ENCODE results near the gene CAPN7. TPM values are rescaled to one million over a fixed set of nuclear protein-coding genes. Genes with fewer than 3 reads are reported as not detected.

The CAPN7 gene
- total and polyA plus RNA-seq, 2 donors = 25.5 to 31.4 TPM

DNA sequence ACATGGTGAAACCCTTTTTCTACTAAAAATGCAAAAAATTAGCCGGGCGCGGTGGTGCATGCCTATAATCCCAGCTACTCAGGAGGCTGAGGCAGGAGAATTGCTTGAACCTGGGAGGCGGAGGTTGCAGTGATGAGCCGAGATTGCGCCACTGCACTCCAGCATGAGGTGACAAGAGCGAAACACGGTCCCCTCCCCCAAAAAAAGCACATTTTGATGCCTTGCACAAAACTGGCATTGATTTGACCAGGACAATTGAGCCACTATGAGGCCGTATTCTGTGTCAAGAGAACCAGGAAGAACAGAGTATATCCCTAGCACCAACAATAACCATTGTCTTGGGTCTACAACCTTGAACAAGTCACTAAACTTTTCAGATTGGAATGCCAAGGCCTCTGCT is 75.8 kb downstream of the CAPN7 start:
- no peaks in the 10 kb centered on the region for H3K9me3 ChIP-seq (ENCODE audit: control insufficient read depth in 2 of 2, insufficient read depth in 1 of 2, low read length in 1 of 2)
- 98% methylated on average over 9 of the region's 9 CpGs for WGBS
- peaks cover 24 to 66% of the 10 kb centered on the region in 2 donors for H3K4me1 ChIP-seq (ENCODE audit: control insufficient read depth in 2 of 2, insufficient read depth in 2 of 2, low read length in 2 of 2)
- H3K27me3 ChIP-seq (ENCODE audit: control insufficient read depth in 2 of 2, insufficient read depth in 1 of 2, low read length in 1 of 2) = no peaks in the 10 kb centered on the region
- no peak overlapping the region for H3K4me3 ChIP-seq (ENCODE audit: low read length in 2 of 2)
- no peak overlapping the region for H3K27ac ChIP-seq (ENCODE audit: low read depth in 1 of 2, low read length in 1 of 2)
- DNase-seq (ENCODE audit: low read depth in 6 of 9, low spot score in 9 of 9) = no peak
- H3K36me3 ChIP-seq (ENCODE audit: control insufficient read depth in 2 of 2, insufficient read depth in 2 of 2, low read length in 1 of 2) = no peaks in the 10 kb centered on the region

DNA sequence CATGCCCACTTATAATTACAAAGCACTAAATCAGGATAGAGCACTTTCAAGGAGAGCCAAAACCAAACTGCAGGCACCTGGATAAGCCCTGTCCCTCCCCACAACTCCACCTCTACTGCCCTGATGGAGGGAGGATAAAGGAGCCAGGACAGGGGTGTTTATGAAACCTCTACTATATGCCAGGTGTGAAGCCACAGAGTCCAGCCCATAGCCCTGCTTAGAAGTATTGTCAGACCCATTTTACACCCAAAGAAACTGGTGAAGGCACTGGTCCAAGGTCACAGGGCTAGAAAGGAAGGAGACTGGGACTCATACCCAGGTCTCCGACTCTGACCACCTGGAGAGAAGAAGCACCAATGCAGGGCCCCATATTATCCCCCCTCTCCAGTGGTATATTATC is 77.7 kb downstream of the CAPN7 start:
- DNase-seq (ENCODE audit: low read depth in 6 of 9, low spot score in 9 of 9) = no peak
- Histone ChIP-seq H3K27me3 (ENCODE audit: control insufficient read depth in 2 of 2, insufficient read depth in 1 of 2, low read length in 1 of 2) (no peaks in the 10 kb centered on the region), H3K4me1 (ENCODE audit: control insufficient read depth in 2 of 2, insufficient read depth in 2 of 2, low read length in 2 of 2) (peaks cover 17 to 48% of the 10 kb centered on the region in 2 donors), H3K27ac (ENCODE audit: low read depth in 1 of 2, low read length in 1 of 2) (no peak overlapping the region), H3K36me3 (ENCODE audit: control insufficient read depth in 2 of 2, insufficient read depth in 2 of 2, low read length in 1 of 2) (no peaks in the 10 kb centered on the region), H3K4me3 (ENCODE audit: low read length in 2 of 2) (no peak overlapping the region), H3K9me3 (ENCODE audit: control insufficient read depth in 2 of 2, insufficient read depth in 1 of 2, low read length in 1 of 2) (no peaks in the 10 kb centered on the region)
- 96% methylated on average over 1 of the region's 1 CpG for WGBS

DNA sequence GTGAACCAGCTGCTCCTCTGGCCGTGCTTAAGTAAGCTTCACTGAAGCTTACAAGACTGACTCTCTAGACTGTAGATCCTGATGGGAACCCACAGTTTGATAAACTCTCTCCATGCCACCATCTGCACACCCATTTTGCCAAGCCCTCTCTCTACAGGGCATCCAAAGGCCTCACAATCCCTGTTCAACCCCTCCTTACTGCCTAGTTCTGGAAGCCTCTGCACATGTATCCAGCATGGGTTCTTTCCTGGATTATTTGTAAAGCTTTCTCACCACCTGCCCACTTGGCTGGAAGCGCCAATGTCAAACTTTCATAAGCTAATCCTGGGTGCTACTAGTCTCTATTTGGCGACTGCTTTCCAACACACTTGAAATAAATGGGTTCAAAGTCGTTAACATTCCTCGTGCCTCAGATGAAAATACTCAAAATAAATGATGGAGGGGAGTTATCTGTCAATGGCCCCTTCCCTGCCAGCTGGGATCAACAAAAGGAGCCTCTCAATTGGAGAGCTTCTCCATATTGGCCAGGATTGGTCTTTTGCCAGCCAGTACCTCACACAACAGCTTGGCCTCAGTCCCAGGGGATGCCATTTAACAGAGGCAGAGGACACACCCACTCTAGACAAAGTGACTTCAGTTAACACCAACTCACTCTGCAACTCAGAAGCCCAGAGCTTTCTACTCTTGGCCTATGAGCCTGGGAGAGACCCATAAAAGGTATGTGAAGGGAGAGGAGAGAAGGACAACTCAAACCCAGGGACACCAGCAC is 78.3 kb downstream of the CAPN7 start:
- peaks cover 15 to 46% of the 10 kb centered on the region in 2 donors for H3K4me1 ChIP-seq (ENCODE audit: control insufficient read depth in 2 of 2, insufficient read depth in 2 of 2, low read length in 2 of 2)
- no peaks in the 10 kb centered on the region for H3K36me3 ChIP-seq (ENCODE audit: control insufficient read depth in 2 of 2, insufficient read depth in 2 of 2, low read length in 1 of 2)
- WGBS = 95% methylated on average over 5 of the region's 5 CpGs
- no peaks in the 10 kb centered on the region for H3K27me3 ChIP-seq (ENCODE audit: control insufficient read depth in 2 of 2, insufficient read depth in 1 of 2, low read length in 1 of 2)
- no peaks in the 10 kb centered on the region for H3K9me3 ChIP-seq (ENCODE audit: control insufficient read depth in 2 of 2, insufficient read depth in 1 of 2, low read length in 1 of 2)
- no peak for DNase-seq (ENCODE audit: low read depth in 6 of 9, low spot score in 9 of 9)
- H3K27ac ChIP-seq (ENCODE audit: low read depth in 1 of 2, low read length in 1 of 2) = no peak overlapping the region
- H3K4me3 ChIP-seq (ENCODE audit: low read length in 2 of 2) = no peak overlapping the region

DNA sequence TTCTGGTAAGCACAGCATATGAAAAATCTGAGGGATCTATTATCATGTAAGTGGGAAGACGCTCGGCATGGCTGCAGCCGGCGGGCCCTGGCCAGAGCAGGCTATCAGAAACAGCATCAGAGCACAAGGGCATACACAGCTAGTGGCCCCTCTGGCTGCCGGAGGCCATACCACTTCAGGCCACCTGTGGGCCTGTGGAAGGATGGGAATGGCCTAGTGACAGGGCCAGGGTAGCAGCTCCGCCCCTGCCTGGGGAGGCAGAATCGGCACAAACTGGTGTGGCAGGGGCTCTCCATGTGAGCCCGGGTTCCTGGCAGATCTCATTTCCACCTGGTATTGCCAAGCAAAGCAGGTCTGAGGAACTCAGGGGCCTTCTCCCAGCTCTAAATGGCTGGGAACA is 80.0 kb downstream of the CAPN7 start:
- Histone ChIP-seq H3K36me3 (ENCODE audit: control insufficient read depth in 2 of 2, insufficient read depth in 2 of 2, low read length in 1 of 2) (peaks cover 0 to 4% of the 10 kb centered on the region in 2 donors), H3K4me1 (ENCODE audit: control insufficient read depth in 2 of 2, insufficient read depth in 2 of 2, low read length in 2 of 2) (peaks cover 15 to 45% of the 10 kb centered on the region in 2 donors), H3K27me3 (ENCODE audit: control insufficient read depth in 2 of 2, insufficient read depth in 1 of 2, low read length in 1 of 2) (no peaks in the 10 kb centered on the region), H3K27ac (ENCODE audit: low read depth in 1 of 2, low read length in 1 of 2) (no peak overlapping the region), H3K9me3 (ENCODE audit: control insufficient read depth in 2 of 2, insufficient read depth in 1 of 2, low read length in 1 of 2) (no peaks in the 10 kb centered on the region), H3K4me3 (ENCODE audit: low read length in 2 of 2) (no peak overlapping the region)
- no peak for DNase-seq (ENCODE audit: low read depth in 6 of 9, low spot score in 9 of 9)
- 98% methylated on average over 8 of the region's 8 CpGs for WGBS

DNA sequence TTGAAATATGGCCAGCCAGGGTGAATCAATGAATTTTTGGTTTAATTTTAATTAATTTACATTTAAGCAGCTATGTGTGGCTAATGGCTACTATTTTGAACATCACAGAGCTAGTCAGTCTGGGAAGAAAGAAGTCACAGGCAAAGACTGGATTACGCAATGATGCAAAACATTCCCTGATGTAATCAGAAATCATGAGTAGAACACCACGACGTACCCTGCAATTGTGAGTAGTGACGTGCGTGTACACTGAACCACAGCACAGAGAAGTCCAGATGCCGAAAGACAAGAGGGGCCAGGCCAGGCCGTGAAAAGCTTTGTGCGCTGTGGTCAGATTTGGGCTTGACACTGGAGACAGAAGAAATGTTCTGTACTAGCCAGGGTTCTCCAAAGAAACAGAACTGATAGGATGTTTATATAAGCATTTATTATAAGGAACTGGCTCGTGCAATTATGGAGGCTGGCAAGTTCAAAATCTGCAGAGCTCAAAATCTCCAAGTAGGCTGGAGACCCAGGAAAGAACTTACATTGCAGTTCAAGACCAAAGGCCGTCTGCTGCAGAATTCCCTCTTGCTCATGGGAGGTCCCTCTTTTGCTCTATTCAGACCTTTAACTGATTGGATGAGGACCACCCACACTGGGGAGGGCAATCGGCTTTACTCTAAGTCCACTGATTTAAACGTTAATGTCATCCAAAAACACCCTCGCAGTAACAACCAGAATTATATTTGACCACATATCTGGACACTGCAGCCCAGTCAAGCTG is 81.7 kb downstream of the CAPN7 start:
- H3K9me3 ChIP-seq (ENCODE audit: control insufficient read depth in 2 of 2, insufficient read depth in 1 of 2, low read length in 1 of 2) = no peaks in the 10 kb centered on the region
- peaks cover 24 to 56% of the 10 kb centered on the region in 2 donors for H3K4me1 ChIP-seq (ENCODE audit: control insufficient read depth in 2 of 2, insufficient read depth in 2 of 2, low read length in 2 of 2)
- H3K4me3 ChIP-seq (ENCODE audit: low read length in 2 of 2) = no peak overlapping the region
- H3K27me3 ChIP-seq (ENCODE audit: control insufficient read depth in 2 of 2, insufficient read depth in 1 of 2, low read length in 1 of 2) = no peaks in the 10 kb centered on the region
- peaks cover 0 to 4% of the 10 kb centered on the region in 2 donors for H3K36me3 ChIP-seq (ENCODE audit: control insufficient read depth in 2 of 2, insufficient read depth in 2 of 2, low read length in 1 of 2)
- no peak for DNase-seq (ENCODE audit: low read depth in 6 of 9, low spot score in 9 of 9)
- no peak overlapping the region for H3K27ac ChIP-seq (ENCODE audit: low read depth in 1 of 2, low read length in 1 of 2)
- 95% methylated on average over 13 of the region's 13 CpGs for WGBS

DNA sequence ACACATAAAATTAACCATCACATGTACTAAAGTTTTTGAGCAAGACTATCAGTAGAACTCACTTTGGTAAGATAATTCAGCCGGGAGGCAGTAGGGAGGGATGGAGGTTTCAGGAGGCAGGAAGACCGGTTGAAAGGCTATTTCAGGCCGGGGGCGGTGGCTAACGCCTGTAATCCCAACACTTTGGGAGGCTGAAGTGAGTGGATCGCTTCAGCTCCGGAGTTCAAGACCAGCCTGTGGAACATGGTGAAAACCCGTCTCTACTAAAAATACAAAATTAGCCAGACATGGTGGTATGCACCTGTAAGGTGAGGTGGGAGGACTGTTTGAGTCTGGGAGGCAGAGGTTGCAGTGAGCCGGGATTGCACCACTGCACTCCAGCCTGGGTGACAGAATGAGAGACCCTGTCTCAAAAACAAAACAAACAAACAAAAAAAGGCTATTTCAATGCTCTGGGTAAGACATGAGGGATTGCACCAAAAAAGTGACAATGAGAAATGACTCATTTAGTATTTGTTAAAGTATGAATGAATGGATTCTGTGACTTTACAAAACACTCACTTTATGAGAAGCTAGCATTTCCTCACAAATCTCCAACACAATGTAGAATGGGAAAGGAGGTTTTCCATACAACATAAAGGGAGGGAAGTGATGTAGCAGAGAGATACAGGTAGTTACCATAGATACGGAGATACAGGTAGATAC is 82.4 kb downstream of the CAPN7 start:
- H3K27ac ChIP-seq (ENCODE audit: low read depth in 1 of 2, low read length in 1 of 2) = no peak overlapping the region
- H3K4me3 ChIP-seq (ENCODE audit: low read length in 2 of 2) = no peak overlapping the region
- H3K27me3 ChIP-seq (ENCODE audit: control insufficient read depth in 2 of 2, insufficient read depth in 1 of 2, low read length in 1 of 2) = no peaks in the 10 kb centered on the region
- no peak for DNase-seq (ENCODE audit: low read depth in 6 of 9, low spot score in 9 of 9)
- WGBS = 98% methylated on average over 10 of the region's 10 CpGs
- H3K36me3 ChIP-seq (ENCODE audit: control insufficient read depth in 2 of 2, insufficient read depth in 2 of 2, low read length in 1 of 2) = peaks cover 0 to 4% of the 10 kb centered on the region in 2 donors
- H3K9me3 ChIP-seq (ENCODE audit: control insufficient read depth in 2 of 2, insufficient read depth in 1 of 2, low read length in 1 of 2) = no peaks in the 10 kb centered on the region
- H3K4me1 ChIP-seq (ENCODE audit: control insufficient read depth in 2 of 2, insufficient read depth in 2 of 2, low read length in 2 of 2) = peaks cover 29 to 60% of the 10 kb centered on the region in 2 donors

DNA sequence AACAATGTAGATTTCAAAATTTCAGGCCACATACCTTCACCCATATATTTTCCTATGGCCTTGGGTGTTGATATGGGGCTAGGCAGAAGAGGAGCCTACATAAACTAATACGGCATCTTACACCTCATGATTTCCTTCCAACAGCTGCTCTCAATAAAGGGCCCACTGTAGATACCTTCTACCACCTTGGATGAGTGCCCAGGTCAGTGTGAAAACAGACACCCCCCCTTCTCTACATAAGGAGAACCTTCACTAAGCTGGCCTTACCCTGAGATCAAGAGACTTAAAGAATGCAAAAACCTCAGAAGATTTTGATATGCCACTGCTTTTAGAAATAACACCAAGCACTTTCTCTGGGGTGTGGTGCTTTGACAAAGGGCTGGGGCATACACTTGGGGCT is 83.6 kb downstream of the CAPN7 start:
- 98% methylated on average over 1 of the region's 1 CpG for whole genome bisulfite sequencing
- H3K27ac ChIP-seq (ENCODE audit: low read depth in 1 of 2, low read length in 1 of 2) = no peak overlapping the region

DNA sequence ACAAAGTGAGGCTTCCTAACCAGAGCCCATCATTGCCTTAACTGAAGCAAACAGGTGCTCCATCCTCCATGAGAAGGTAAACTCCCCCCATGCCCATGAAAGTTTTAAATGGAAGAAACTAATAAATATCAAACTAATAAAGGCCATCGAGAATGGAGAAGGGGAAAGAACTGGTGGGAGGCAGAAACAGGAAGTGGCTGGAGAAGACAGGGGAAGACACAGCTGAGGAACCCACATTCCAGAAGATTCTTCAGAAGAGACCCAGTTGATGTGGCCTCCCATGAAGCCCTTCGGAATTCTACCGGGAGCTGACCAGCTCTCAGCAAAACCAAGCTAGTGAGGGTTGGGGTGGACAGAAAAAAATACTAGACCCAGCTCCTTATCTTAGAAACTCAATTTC is 84.7 kb downstream of the CAPN7 start:
- Histone ChIP-seq H3K36me3 (ENCODE audit: control insufficient read depth in 2 of 2, insufficient read depth in 2 of 2, low read length in 1 of 2) (peaks cover 3 to 7% of the 10 kb centered on the region in 2 donors), H3K27ac (ENCODE audit: low read depth in 1 of 2, low read length in 1 of 2) (peak overlapping the region in 1 of 2 donors; percentile 10), H3K27me3 (ENCODE audit: control insufficient read depth in 2 of 2, insufficient read depth in 1 of 2, low read length in 1 of 2) (no peaks in the 10 kb centered on the region), H3K9me3 (ENCODE audit: control insufficient read depth in 2 of 2, insufficient read depth in 1 of 2, low read length in 1 of 2) (no peaks in the 10 kb centered on the region), H3K4me3 (ENCODE audit: low read length in 2 of 2) (no peak overlapping the region), H3K4me1 (ENCODE audit: control insufficient read depth in 2 of 2, insufficient read depth in 2 of 2, low read length in 2 of 2) (peaks cover 29 to 54% of the 10 kb centered on the region in 2 donors)
- WGBS = 74% methylated on average over 3 of the region's 3 CpGs
- no peak for DNase-seq (ENCODE audit: low read depth in 6 of 9, low spot score in 9 of 9)

More for the DNA sequence above, 83.6 kb downstream of the CAPN7 start:
- H3K4me1 ChIP-seq (ENCODE audit: control insufficient read depth in 2 of 2, insufficient read depth in 2 of 2, low read length in 2 of 2) = peaks cover 29 to 54% of the 10 kb centered on the region in 2 donors
- H3K27me3 ChIP-seq (ENCODE audit: control insufficient read depth in 2 of 2, insufficient read depth in 1 of 2, low read length in 1 of 2) = no peaks in the 10 kb centered on the region
- no peak for DNase-seq (ENCODE audit: low read depth in 6 of 9, low spot score in 9 of 9)
- H3K4me3 ChIP-seq (ENCODE audit: low read length in 2 of 2) = no peak overlapping the region
- H3K9me3 ChIP-seq (ENCODE audit: control insufficient read depth in 2 of 2, insufficient read depth in 1 of 2, low read length in 1 of 2) = no peaks in the 10 kb centered on the region
- H3K36me3 ChIP-seq (ENCODE audit: control insufficient read depth in 2 of 2, insufficient read depth in 2 of 2, low read length in 1 of 2) = peaks cover 0 to 7% of the 10 kb centered on the region in 2 donors

Data from thymus (tissue), 11 donors.